GM18868 (cell line): ENCODE results near the gene VGLL3.
"Not testable (repeated sequence)": the region's sequence is repeated elsewhere in the genome, so short reads cannot be mapped to it uniquely, and the experiment has no call there.

Source experiments
- ATAC-seq: cut with Tn5 transposase; IDR thresholded peaks from one replicate; pipeline ENCODE4 v1.9.1; 2021; ENCODE audit warnings: mild to moderate bottlenecking, moderate library complexity; ENCODE audit not compliant: unreplicated experiment

The VGLL3 gene

GRCh38 chr3:86990012-86990733 lies 776 bp downstream of the VGLL3 start:
- no peak for ATAC-seq

- ATAC-seq, result no peak
Measured at GRCh38 chr3:86989611-86990010, 1.3 kb downstream of the VGLL3 start.

GRCh38 chr3:86989006-86989405 lies 1.9 kb downstream of the VGLL3 start:
- ATAC-seq, result no peak

DNA sequence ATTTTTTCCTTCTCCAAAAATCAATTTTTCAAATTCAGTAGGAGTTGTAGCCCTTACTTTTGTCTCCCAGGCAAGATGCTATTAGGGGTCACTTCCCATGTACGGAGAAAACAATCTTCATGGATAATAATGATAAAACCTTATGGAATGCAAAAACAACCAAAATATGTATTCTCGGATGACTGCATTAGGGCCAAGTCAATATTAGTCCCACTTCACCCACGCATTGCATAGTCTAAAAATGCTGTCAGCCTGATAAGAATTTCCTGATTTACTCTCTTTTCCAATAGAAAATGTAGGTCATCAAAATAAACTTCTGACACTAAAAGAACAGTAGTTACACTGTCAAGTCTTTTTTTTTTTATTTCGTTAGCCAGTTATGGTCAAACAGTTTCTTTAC lies 2.7 kb downstream of the VGLL3 start:
- ATAC-seq, result no peak

GRCh38 chr3:86987421-86987715 lies 3.6 kb downstream of the VGLL3 start:
- ATAC-seq, result no peak

DNA sequence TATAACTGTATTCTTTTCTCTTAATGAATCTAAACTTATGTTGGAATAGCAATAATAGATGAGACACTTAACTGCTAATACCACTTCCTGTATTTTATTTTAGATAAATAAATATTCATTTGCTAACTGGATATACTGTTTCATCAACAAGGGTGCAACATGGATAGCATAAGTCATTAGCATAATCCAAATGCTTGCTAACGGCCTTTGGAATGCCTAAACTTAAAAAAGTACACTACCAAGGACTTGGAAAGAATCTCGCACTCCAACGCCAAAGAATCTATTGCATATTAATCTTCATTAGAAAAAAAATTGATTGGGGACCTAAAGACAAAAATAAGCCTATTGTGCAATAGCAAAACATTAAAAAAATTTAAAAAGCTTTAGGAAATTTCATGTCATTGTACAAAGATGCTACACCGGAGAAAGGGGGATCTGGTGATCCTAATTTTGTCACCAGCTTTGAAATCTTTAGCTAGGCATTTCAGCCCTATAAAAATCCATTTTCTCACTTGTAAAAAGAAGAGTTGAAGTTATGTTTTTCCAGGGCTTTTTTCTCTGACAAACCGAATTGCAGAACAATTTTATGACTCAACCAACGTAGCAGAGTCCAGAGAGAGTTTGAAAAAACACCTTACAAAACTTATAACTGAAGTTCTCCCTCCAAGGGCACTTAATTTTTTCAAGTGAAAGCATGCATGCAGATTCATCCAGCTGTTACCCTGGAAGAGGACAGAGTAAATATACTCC lies 4.1 kb downstream of the VGLL3 start:
- no peak for ATAC-seq

DNA sequence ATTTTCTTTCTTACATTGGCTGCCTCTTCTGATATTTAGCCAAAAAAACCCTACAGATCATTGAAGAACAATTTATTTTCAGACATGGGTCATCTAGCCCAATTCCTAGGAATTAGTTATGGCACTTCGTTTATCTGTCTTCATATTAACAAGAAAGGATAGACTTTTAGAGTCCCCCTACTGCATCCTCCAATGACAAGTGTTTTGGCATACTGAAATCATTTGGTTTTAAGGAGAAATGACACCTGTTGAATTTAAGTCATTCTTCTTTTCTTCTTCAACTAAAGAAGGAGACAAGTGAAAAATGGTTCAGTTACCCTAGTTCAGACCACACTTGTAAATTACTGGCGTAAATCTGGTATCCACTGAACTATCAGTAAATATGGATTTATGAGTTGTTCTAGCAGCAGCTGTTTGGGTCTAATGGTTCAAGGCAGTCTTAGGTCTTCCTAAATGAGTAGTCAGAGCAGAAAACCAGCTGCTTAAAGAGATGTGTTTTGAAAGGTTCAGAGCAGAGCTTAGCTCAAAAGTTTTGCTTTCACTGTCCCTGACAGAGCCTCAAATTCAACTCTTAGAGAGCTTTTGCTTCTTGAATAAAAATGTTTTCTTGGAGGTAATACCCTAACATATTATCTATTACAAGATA lies 5.6 kb downstream of the VGLL3 start:
- no peak for ATAC-seq

GRCh38 chr3:86984271-86984670 lies 6.7 kb downstream of the VGLL3 start:
- ATAC-seq, result no peak

GRCh38 chr3:86982883-86983282 lies 8.1 kb downstream of the VGLL3 start:
- no peak for ATAC-seq

DNA sequence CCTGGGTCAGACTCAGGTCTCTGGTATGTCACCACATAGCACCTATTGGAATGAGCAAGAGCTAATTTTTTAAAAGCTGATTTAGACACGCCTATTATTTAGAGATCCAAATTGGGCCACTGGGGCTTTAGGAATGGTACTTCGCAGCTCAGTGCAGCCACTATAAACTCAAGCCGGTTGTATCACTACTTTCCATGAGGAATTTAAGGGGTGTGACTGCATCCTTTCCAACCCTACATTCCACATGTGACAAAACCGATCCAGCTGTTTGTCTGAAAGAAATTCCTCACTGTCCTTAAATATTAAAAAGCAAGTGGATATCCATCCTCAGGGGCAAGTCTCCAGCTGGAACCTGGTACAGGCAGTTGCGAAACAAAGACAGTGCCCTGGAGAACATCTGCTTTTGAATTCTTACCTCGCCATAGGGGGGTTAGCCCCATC lies 12.8 kb downstream of the VGLL3 start:
- no peak for ATAC-seq

DNA sequence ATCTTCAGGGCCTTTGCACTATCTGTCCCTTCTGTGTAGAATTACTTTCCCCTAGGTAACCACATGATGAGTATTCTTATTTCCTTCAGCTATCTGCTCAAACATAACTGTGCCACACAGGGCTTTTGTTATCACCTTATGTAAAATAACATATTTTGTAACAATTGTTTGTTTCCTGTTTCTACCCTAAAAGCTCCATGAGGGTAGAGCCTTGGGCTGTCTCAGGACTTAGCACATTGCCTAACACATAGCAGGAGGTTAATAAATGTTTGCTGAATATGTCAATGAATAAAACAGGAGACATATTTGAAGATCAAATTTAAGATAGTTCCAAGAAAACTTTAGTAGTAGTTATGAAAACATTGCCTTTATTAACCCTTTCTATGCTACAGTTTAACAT lies 14.7 kb downstream of the VGLL3 start:
- no peak for ATAC-seq

- not testable (repeated sequence) for ATAC-seq
Measured at GRCh38 chr3:86974177-86974576, 16.8 kb downstream of the VGLL3 start.

- no peak for ATAC-seq
Measured at GRCh38 chr3:86973440-86973839, 17.5 kb downstream of the VGLL3 start.

DNA sequence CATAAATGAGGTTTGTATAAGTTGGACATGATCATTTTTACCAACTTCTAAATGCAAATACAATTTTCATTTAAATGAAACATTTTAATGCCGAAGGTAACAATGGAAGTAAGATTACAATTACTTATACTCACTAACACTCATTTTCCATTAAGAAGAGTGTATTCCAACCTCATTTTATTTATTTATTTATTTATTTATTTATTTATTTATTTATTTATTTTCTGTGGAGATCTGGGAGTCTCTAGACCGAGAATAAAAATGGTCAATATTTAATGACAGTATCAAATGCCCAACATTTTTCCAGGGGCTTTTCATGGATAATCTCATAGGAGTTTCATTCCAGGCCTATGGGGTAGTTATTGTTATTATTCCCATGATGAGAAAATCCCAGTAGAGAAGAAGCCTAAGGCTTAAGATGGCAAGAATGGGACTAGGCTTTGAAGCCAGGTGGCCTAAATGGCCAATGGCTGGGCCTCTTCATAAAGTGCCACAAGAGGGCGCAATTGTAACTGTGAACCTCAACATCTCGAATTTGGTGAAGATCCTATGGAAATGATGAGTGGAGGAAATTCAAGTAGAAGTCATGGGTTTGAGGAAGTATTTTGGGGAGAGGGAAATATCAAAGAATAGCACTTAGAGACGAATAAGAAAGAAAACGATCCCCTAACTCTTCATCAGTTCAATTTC lies 21.3 kb downstream of the VGLL3 start:
- ATAC-seq, result peak; percentile 77

DNA sequence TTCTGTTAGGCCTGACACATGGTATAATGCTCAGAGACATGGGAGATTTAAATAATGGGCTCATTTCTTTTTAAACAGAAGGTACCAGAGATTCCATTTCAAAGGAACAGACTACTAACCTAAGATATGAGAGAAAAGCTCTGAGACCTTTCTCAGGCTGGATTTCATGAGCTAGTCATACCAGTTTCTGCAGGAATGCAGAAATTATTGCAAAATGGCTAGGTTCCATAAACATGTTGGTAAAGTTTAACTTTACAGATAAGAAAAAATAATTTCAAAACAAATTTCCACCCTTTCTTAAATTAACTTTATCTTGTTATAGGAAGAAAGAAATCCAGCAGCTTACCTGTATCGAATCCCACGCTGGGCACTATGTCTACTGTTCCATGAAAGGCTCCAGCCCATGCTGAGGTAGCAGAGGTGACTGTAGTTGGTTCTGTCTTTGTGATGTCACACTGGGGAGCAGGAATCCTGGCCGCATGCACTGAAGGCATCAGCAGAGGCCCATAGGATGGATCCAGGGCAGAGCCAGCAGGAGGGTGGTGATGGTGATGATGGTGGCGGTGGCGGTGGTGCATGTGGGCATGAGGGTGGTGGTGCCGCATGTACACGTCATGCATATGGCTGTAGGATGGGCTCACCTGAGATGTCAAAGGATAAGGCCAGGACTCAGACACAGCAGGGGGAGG lies 22.6 kb downstream of the VGLL3 start:
- ATAC-seq, result no peak

DNA sequence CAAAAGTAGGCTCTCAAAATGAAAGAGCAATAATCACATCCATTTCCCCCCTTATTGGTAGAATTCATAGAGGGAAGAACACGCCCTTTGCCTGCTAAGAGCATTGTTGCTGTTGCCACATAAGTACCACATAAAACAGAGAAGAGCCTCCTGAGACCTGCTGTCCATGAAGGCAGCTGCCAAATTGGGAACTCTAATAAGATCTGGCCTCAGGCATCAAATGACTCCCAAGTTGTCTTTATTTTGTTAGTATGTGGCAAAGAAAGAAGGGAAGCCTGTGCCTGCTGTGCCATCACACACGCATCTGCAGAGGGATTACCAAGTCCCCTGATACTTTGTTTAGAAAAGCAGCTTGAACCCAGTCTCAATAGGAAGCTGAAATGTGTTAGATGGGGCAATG lies 23.9 kb downstream of the VGLL3 start:
- no peak for ATAC-seq

GRCh38 chr3:86965166-86965565 lies 25.8 kb downstream of the VGLL3 start:
- ATAC-seq, result no peak

- no peak for ATAC-seq
Measured at GRCh38 chr3:86963611-86964010, 27.3 kb downstream of the VGLL3 start.

- no peak for ATAC-seq
Measured at GRCh38 chr3:86961297-86961696, 29.7 kb downstream of the VGLL3 start.

GRCh38 chr3:86960550-86960949 lies 30.4 kb downstream of the VGLL3 start:
- ATAC-seq, result no peak

- ATAC-seq, result no peak
Measured at GRCh38 chr3:86958534-86958933, 32.4 kb downstream of the VGLL3 start.
